Measurements from ENCODE around the gene LCP1. TPM values are rescaled to one million over a fixed set of nuclear protein-coding genes. Genes with fewer than 3 reads are reported as not detected.
"Not testable (repeated sequence)": the region's sequence is repeated elsewhere in the genome, so short reads cannot be mapped to it uniquely, and the experiment has no call there.

The LCP1 gene, protein sequence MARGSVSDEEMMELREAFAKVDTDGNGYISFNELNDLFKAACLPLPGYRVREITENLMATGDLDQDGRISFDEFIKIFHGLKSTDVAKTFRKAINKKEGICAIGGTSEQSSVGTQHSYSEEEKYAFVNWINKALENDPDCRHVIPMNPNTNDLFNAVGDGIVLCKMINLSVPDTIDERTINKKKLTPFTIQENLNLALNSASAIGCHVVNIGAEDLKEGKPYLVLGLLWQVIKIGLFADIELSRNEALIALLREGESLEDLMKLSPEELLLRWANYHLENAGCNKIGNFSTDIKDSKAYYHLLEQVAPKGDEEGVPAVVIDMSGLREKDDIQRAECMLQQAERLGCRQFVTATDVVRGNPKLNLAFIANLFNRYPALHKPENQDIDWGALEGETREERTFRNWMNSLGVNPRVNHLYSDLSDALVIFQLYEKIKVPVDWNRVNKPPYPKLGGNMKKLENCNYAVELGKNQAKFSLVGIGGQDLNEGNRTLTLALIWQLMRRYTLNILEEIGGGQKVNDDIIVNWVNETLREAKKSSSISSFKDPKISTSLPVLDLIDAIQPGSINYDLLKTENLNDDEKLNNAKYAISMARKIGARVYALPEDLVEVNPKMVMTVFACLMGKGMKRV
- 234 TPM for total RNA-seq
- long read RNA-seq, transcript LCP1-201 (16 exons, 3,787 nt), result major isoform, 396 of 481 reads
- long read RNA-seq, partial matches to known transcripts, result 39 of 481 reads
- long read RNA-seq, other reads (novel, unspliced or antisense), result 46 of 481 reads

DNA sequence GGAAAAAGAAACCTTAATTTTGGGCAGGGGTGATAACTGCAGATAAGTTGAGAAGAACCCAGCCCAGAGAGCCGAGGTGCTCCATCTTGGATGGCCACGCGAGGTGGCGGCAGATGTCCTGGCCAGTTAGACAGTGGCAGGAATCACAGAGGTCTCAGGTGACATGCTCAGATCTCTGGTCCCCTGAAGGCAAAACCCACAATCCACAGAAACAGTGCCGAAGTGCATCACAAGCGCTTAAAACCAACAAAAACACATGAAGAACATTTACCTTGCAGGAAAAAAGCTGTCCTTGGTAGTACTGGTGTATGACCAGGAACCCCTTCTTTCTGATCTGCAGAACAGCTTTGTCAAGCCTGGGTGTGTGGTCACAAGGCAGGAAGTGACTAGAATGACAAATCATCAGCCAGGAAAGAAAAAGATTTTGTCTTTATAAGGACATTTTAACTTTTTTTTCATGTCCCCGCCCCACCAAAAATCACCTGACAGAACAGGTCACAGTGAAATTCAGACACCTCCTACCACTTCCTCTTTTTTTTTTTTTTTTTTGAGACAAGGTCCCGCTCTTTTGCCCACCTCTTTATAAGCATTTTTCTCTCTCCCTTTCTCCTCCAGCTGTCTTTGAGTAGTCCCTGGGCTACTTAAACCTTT, at the start of gene LCP1:
TSS of gene LCP1 (minus strand) at position 338 of the 651 bp plus-strand sequence. CDS start 22,515 bp downstream, outside the sequence.
- ATAC-seq (peak; percentile 75), DNase-seq (no peak)
- TF ChIP-seq CTCF (IDR thresholded peaks at IDR 0.05), result no peak
- peaks cover 15% of the 10 kb centered on the region for H3K4me1 ChIP-seq
- no peaks in the 10 kb centered on the region for H3K36me3 ChIP-seq
- peak within 1 kb of the TSS; percentile 40 for H3K4me3 ChIP-seq
- no peaks in the 10 kb centered on the region for H3K27me3 ChIP-seq
- intact Hi-C loops (cut with DNase I), result no loop called here
- no peaks in the 10 kb centered on the region for H3K9me3 ChIP-seq
- H3K27ac ChIP-seq, result peak within 1 kb of the TSS; percentile 63

GRCh38 chr13:46229251-46229650, 47.3 kb upstream of the LCP1 start:
- Histone ChIP-seq H3K4me1 (no peaks in the 10 kb centered on the region), H3K4me3 (no peak overlapping the region), H3K9me3 (no peaks in the 10 kb centered on the region), H3K27ac (no peak overlapping the region), H3K36me3 (no peaks in the 10 kb centered on the region), H3K27me3 (no peaks in the 10 kb centered on the region)
- TF ChIP-seq CTCF (IDR thresholded peaks at IDR 0.05), result no peak
- DNase-seq (no peak), ATAC-seq (no peak)
- intact Hi-C loops (cut with DNase I), result no loop called here

GRCh38 chr13:46220234-46220633, 38.3 kb upstream of the LCP1 start:
- ATAC-seq; H3K4me1 ChIP-seq; H3K4me3 ChIP-seq; intact Hi-C loops (cut with DNase I); DNase-seq; H3K27ac ChIP-seq; H3K27me3 ChIP-seq; H3K9me3 ChIP-seq; H3K36me3 ChIP-seq: not testable (repeated sequence)

- H3K27me3 ChIP-seq; H3K27ac ChIP-seq; H3K36me3 ChIP-seq; H3K4me1 ChIP-seq; intact Hi-C loops (cut with DNase I); ATAC-seq; DNase-seq; H3K9me3 ChIP-seq; H3K4me3 ChIP-seq: not testable (repeated sequence)
Measured at GRCh38 chr13:46214741-46215140, 32.8 kb upstream of the LCP1 start.

GRCh38 chr13:46213242-46213641, 31.3 kb upstream of the LCP1 start:
- no peaks in the 10 kb centered on the region for H3K36me3 ChIP-seq

More at GRCh38 chr13:46213242-46213641, 31.3 kb upstream of the LCP1 start:
- no peak for TF ChIP-seq CTCF (IDR thresholded peaks at IDR 0.05)
- no peaks in the 10 kb centered on the region for H3K9me3 ChIP-seq
- no peaks in the 10 kb centered on the region for H3K27me3 ChIP-seq
- H3K4me1 ChIP-seq, result no peaks in the 10 kb centered on the region
- intact Hi-C loops (cut with DNase I), result no loop called here
- DNase-seq (no peak), ATAC-seq (no peak)
- no peak overlapping the region for H3K4me3 ChIP-seq
- H3K27ac ChIP-seq, result no peak overlapping the region
